HL-60 (cell line): ENCODE results near the gene WWOX.

Source experiments
- GABPA ChIP-seq: IDR thresholded peaks from 2 replicates; pipeline ENCODE4 v1.6.1; 2012; ENCODE audit warnings: low read depth
- POLR2AphosphoS5 ChIP-seq: IDR thresholded peaks from 2 replicates; pipeline ENCODE4 v1.6.1; 2012; ENCODE audit warnings: low read depth
- SPI1 ChIP-seq: IDR thresholded peaks from 2 replicates; pipeline ENCODE4 v1.6.1; 2012; ENCODE audit warnings: low read depth, mild to moderate bottlenecking, borderline replicate concordance
- TF ChIP-seq, protein P1 (sequence below): IDR thresholded peaks from one replicate; pipeline ENCODE4 v1.5.1; 2011; ENCODE audit warnings: low read length, control low read depth, inconsistent platforms; ENCODE audit not compliant: insufficient read depth
- TF ChIP-seq, protein P2 (sequence below): IDR thresholded peaks from 2 replicates; pipeline ENCODE4 v1.6.1; 2012; ENCODE audit warnings: low read depth; ENCODE audit not compliant: insufficient replicate concordance

DNA sequence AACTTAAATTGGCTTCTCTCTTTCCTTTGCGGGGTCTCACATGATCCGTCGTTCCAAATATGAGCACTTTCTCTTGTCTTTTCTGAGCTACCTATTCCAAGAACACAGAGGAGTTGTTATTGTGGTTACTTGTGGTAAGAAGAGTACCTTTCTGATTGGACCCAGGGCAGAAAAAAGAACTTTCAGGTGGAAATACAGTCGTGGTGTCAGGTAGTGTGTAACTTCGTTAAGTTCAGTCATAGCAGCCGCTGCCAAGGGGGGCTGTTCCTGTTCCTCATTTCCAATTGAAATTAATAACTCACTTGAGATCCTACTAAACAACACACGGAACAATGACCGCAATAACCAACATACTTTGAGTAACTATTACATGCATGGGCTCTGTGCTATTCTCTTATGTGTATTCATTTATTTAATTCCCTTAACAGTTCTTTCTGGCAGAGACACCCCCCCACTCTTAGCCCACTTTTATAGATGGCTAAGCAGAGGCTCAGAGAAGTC, 819.4 kb downstream of the WWOX start:
- TF ChIP-seq, protein P1, sequence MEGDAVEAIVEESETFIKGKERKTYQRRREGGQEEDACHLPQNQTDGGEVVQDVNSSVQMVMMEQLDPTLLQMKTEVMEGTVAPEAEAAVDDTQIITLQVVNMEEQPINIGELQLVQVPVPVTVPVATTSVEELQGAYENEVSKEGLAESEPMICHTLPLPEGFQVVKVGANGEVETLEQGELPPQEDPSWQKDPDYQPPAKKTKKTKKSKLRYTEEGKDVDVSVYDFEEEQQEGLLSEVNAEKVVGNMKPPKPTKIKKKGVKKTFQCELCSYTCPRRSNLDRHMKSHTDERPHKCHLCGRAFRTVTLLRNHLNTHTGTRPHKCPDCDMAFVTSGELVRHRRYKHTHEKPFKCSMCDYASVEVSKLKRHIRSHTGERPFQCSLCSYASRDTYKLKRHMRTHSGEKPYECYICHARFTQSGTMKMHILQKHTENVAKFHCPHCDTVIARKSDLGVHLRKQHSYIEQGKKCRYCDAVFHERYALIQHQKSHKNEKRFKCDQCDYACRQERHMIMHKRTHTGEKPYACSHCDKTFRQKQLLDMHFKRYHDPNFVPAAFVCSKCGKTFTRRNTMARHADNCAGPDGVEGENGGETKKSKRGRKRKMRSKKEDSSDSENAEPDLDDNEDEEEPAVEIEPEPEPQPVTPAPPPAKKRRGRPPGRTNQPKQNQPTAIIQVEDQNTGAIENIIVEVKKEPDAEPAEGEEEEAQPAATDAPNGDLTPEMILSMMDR = no peak
- TF ChIP-seq POLR2AphosphoS5 = no peak
- TF ChIP-seq, protein P2, sequence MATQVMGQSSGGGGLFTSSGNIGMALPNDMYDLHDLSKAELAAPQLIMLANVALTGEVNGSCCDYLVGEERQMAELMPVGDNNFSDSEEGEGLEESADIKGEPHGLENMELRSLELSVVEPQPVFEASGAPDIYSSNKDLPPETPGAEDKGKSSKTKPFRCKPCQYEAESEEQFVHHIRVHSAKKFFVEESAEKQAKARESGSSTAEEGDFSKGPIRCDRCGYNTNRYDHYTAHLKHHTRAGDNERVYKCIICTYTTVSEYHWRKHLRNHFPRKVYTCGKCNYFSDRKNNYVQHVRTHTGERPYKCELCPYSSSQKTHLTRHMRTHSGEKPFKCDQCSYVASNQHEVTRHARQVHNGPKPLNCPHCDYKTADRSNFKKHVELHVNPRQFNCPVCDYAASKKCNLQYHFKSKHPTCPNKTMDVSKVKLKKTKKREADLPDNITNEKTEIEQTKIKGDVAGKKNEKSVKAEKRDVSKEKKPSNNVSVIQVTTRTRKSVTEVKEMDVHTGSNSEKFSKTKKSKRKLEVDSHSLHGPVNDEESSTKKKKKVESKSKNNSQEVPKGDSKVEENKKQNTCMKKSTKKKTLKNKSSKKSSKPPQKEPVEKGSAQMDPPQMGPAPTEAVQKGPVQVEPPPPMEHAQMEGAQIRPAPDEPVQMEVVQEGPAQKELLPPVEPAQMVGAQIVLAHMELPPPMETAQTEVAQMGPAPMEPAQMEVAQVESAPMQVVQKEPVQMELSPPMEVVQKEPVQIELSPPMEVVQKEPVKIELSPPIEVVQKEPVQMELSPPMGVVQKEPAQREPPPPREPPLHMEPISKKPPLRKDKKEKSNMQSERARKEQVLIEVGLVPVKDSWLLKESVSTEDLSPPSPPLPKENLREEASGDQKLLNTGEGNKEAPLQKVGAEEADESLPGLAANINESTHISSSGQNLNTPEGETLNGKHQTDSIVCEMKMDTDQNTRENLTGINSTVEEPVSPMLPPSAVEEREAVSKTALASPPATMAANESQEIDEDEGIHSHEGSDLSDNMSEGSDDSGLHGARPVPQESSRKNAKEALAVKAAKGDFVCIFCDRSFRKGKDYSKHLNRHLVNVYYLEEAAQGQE = no peak
- TF ChIP-seq GABPA = no peak
- no peak for TF ChIP-seq SPI1
